Stimulated activated CD4-positive, alpha-beta T cell treated with anti-CD3 and anti-CD28 coated beads, Interleukin-1b, Interleukin-23, amount 100 ng/mL, for 24 hours (primary cell): ENCODE results near the gene RGCC.
A peak's percentile ranks its signal among the peaks of the same experiment; 100 is the strongest.
"Not testable (repeated sequence)": the region's sequence is repeated elsewhere in the genome, so short reads cannot be mapped to it uniquely, and the experiment has no call there.

Source experiments
- DNase-seq, 4 experiments: peaks; one replicate each; pipeline ENCODE4 v3.0.0-alpha.2; 2020; ENCODE audit warnings: low read depth in 4 of 4, low spot score in 1 of 4

The RGCC gene, protein sequence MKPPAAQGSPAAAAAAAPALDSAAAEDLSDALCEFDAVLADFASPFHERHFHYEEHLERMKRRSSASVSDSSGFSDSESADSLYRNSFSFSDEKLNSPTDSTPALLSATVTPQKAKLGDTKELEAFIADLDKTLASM

DNA sequence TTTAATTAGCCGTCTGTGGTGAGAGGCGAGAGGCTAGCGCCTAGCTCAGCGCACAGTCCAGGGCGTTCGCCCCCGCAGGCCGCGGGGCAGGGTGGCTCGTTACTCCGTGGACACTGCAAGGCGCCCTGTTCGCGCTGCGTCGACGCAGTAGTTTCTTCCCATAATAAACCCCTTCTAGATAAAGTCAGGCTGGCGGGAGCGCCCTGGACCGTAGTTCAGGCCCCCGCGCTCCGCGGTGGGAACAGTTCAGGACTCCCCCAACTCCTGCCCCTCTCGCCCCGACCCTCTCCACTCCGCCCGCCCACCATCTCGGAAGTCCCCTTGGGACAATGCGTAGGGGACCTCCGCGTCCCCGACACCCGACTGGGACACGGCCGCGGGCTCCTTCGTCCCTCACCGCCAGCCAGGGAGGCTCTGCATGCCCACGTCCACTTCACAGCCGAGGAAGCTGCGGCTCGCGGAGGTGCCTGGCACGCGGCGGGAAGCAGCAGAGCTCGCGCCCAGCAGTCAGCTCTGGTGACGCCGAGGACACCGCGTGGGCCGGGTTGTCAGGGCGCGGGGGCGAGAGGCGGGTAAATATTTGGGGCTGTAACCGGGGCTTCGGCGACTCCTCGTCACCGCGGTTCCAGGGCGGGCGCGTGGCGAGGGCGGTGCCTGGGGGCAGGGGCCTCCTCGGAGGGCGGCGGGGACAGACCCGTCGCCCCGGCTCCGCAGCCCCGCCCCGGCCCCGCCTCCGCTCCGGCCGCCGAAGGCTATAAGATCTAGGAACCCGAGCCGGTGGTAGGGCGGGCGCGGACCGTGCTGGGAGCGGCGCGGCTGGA is at the start of gene RGCC:
Gene RGCC (plus strand): TSS at position 783 of the 821 bp plus-strand sequence. CDS start 158 bp downstream, outside the sequence.
- DNase-seq, result peak; percentile 76 to 93 (median 88)

GRCh38 chr13:41408121-41408520 is 49.2 kb upstream of the RGCC start:
- DNase-seq, result no peak

- no peak for DNase-seq
Measured at GRCh38 chr13:41408746-41409145, 48.6 kb upstream of the RGCC start.

GRCh38 chr13:41409611-41410010 is 47.7 kb upstream of the RGCC start:
- DNase-seq, result no peak

DNA sequence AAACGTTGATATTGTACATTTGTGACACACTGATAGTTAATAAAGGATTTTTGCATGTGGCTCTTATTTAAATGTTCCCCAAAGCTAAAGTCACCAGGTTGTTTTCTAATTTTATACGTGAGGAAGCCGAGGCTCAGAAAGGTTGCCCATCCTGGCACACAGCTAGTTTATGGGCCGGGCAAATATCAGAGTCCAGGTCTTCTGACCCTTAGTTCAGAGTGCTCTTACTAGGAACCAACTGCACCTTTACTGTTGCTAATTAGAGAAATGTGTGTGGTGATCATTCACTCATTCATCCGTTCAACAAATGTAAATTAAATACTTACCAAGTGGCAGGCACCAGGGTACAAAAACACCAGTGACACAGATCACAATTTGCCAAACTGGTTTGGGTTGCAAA is 46.3 kb upstream of the RGCC start:
- DNase-seq, result no peak

DNA sequence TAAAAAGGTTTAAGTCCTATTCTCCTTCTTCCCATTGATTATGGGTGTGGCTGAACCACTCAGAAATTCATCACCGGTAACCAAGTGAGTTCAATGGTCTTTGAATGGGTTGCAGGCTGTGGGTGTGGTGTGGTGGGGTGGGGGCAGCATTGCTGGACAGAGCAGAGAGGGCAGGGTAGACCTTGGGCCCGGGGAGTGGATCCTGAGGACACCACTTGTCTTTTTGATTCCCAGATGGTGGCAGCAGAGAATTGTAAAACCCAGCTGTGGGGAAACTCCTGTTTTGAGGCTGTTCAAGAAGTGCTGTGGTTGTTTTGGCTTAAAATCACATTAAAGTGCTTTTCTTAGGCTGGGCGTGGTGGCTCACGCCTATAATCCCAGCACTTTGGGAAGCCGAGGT is 45.8 kb upstream of the RGCC start:
- no peak for DNase-seq

GRCh38 chr13:41413872-41414271 is 43.5 kb upstream of the RGCC start:
- DNase-seq, result no peak

DNA sequence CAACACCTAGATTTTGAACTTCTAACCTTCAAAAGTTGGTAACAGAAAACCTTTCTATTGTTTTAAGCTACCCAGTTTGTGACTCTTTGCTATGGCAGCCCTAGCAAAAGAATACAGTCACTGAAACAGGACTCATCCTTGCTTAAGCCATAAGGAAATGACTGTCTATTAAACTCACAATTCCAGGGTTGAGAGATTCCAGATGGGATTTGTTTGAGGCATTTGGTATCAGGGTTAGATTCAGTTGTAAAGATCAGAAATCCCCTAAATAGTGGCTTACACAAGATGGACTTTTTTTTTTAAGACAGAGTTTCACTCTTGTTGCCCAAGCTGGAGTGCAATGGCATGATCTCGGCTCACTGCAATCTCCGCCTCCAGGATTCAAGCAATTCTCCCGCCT is 41.1 kb upstream of the RGCC start:
- no peak for DNase-seq

GRCh38 chr13:41418027-41418426 is 39.3 kb upstream of the RGCC start:
- no peak for DNase-seq

- DNase-seq, result no peak
Measured at GRCh38 chr13:41418731-41419130, 38.6 kb upstream of the RGCC start.

- no peak for DNase-seq
Measured at GRCh38 chr13:41419206-41419605, 38.1 kb upstream of the RGCC start.

DNA sequence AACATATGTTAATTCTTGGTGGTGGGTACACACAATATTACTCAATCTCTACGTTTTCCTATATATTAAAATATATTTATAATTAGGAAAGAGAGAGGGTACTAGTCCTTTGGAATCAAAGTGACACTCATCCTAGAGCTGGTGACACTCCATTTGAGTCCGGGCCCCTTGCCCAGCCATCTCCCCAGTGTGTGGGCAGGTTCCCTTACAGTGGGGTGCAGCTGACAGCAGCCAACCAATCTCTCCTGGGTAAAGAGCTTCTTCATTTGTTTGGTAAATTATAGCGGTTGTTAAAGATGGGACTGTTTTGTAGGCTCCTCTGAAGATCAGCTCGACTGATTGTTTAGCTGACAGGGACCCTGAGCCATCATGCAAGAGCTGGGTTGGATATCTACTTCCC is 37.2 kb upstream of the RGCC start:
- no peak for DNase-seq

- not testable (repeated sequence) for DNase-seq
Measured at GRCh38 chr13:41421330-41421729, 36.0 kb upstream of the RGCC start.

DNA sequence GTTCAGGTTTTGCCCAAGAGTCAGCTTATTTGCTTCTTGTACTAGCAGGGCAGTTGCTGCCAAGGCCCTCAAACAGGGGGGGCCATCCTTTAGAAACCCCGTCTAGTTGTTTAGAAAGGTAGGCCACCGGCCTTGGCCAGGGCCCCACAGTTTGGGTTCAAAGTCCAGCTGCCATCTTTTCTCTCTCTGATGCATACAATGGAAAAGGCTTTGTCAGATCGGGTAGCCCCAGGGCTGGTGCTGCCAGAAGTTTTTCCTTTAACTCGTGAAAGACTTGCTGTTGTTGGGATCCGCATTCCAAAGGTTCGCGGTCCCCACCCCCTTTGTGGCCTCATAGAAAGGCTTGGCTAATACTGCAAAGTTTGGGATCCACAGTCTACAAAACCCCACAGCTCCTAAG is 35.4 kb upstream of the RGCC start:
- not testable (repeated sequence) for DNase-seq

DNA sequence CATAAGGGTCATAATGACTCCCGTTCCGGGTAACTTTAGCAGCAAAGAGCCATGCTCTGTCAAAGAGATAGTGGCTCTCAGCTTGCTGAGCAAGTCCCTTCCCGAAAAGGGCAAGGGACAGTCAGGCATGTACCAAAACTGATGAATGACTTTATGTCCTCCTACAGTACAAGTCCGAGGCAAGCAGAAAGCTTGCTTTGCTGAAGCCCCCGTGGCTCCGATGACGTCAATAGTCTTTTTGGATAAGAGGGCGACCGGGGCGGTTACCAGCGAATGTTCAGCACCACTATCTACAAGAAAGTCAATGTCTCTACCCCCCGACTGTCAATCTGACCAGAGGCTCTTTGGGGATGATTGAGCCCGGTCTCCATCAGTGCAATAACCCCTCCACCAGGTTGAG is 34.1 kb upstream of the RGCC start:
- DNase-seq, result not testable (repeated sequence)

- not testable (repeated sequence) for DNase-seq
Measured at GRCh38 chr13:41424675-41425074, 32.7 kb upstream of the RGCC start.

DNA sequence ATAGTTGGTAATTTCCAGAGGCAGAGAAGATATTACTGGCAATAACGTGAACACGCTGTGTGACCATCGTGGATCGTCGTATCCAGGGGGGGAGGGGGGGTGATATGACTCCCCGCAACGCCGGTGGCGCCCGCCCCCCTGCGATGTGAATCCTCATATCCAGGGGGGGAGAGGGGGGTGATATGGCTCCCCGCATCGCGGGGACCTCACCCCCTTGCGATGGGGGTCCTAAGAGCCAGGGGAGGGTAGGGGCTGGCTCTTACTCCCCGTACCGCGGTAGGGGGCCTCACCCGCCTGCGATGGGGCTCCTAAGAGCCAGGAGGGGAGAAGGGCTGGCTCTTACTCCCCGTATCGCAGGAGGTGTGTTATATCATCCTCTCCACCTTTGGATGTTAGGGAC is 31.3 kb upstream of the RGCC start:
- DNase-seq, result no peak

GRCh38 chr13:41427666-41428065 is 29.7 kb upstream of the RGCC start:
- DNase-seq, result no peak

- peak in 2 of 4 experiments; percentile 12 to 14 for DNase-seq
Measured at GRCh38 chr13:41428155-41428554, 29.2 kb upstream of the RGCC start.

GRCh38 chr13:41434030-41434429 is 23.3 kb upstream of the RGCC start:
- not testable (repeated sequence) for DNase-seq

DNA sequence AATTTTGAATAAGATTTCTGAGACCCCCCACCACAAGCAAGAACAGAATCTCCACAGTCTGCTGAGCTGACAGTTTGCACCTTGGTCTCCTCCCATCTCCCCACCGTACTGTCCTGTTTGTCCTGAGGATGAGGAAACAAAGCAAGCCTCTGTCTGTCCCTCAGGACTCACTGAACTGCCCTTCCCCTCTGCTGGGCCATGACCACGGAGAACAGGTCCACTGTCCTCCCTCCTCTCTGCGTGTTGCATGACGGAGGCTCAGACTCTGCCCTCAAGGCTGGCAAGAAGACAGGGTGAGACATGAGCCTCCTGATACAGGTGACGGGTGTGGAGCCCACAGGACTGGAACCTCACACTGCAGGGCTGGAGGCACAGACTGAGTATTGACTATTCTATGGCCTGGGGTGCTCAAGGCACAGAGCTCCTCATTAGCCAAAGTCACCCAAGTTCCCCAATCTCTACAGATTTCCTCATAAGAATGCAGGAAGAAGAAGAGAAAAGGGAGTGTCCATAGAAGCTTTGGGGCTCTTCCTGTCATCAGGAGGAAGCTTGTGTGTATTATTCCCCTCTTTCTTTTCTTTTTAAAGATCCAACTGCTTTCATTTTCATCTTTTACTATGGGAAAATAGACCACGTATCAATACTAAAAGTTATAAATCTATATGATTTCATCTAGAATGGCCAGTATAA is 22.4 kb upstream of the RGCC start:
- no peak for DNase-seq

GRCh38 chr13:41443969-41444368 is 13.4 kb upstream of the RGCC start:
- no peak for DNase-seq
